H1 (cell line): ENCODE measurements around the gene MYH6. TPM values are rescaled to one million over a fixed set of nuclear protein-coding genes. Genes with fewer than 3 reads are reported as not detected.

Experiments used
- ASH2L ChIP-seq: fragments of 200-600, 300-600 bp; sonication (generic); IDR thresholded peaks from one replicate; pipeline ENCODE4 v1.7.1; 2017; ENCODE audit warnings: low read length
- CEBPB ChIP-seq: IDR thresholded peaks from 2 replicates; pipeline ENCODE4 v1.6.1; 2012; ENCODE audit warnings: low read depth, low read length
- GTF2F1 ChIP-seq: IDR thresholded peaks from 2 replicates; pipeline ENCODE4 v1.6.1; 2012; ENCODE audit warnings: low read depth, low read length, improper control_type of control experiment, borderline replicate concordance
- HDAC6 ChIP-seq: IDR thresholded peaks from one replicate; pipeline ENCODE4 v1.7.1; 2012; ENCODE audit warnings: low read depth, mild to moderate bottlenecking, inconsistent platforms, low read length, moderate library complexity
- SIRT6 ChIP-seq: IDR thresholded peaks from one replicate; pipeline ENCODE4 v1.7.1; 2012; ENCODE audit warnings: low read length, inconsistent platforms
- SP1 ChIP-seq: IDR thresholded peaks from 2 replicates; pipeline ENCODE4 v1.6.1; 2011; ENCODE audit warnings: low read depth, low read length
- TAF1 ChIP-seq: IDR thresholded peaks from 2 replicates; pipeline ENCODE4 v1.6.1; 2011; ENCODE audit warnings: mild to moderate bottlenecking, low read depth, low read length
- polyA plus RNA-seq, 7 experiments: library from polyadenylated mRNA; depleted of rRNA in 3 of 7; stranded (reverse) in 5 of 7; unstranded in 2 of 7; fragments of >200 nt in 5 of 7; fragments of 200-250 nt in 2 of 7; gene quantifications; 1 replicate in 5 of 7; 2 replicates in 1 of 7; 4 replicates in 1 of 7; pipeline versions ENCODE4 v1.2.1 to v1.2.3, GENCODE V29; 2011 to 2013; ENCODE audit warnings: missing spikeins in 2 of 7, mixed read lengths in 2 of 7
- total RNA-seq: library from RNA; stranded (reverse); fragmentation: NEBNext Ultra II Directional; extraction: Animal tissue kit (Norgen Biotek cat#: 25700); gene quantifications from 2 replicates; pipeline ENCODE4 v1.2.1, GENCODE V29; 2021

Gene MYH6
- total and polyA plus RNA-seq, 2 of the 8 experiments (the other 6 are each of a cell fraction or from before 2014, with no cell fraction given) = 0.03 TPM; not detected in 1

- TF ChIP-seq HDAC6 = no peak
- no peak for TF ChIP-seq SP1
- no peak for TF ChIP-seq CEBPB
- TF ChIP-seq GTF2F1 = no peak
- TF ChIP-seq ASH2L = no peak
- no peak for TF ChIP-seq SIRT6
- no peak for TF ChIP-seq TAF1
- TF ChIP-seq, all 59 proteins: peak for 0
These were observed 7.1 kb upstream of the MYH6 start (continued) for GRCh38 chr14:23414906-23415820.
